GM21515 (cell line): ENCODE results near the gene CRABP1.

ENCODE experiments used
- ATAC-seq: cut with Tn5 transposase; IDR thresholded peaks from one replicate; pipeline ENCODE4 v1.9.1; 2021; ENCODE audit not compliant: unreplicated experiment

Gene CRABP1

GRCh38 chr15:78397382-78397781, 57.2 kb downstream of the CRABP1 start:
- ATAC-seq: no peak
